HG03159 (cell line): Measurements from ENCODE around the gene KLK8.
"Not testable (repeated sequence)": the region's sequence is repeated elsewhere in the genome, so short reads cannot be mapped to it uniquely, and the experiment has no call there.

Source experiments
- ATAC-seq: cut with Tn5 transposase; IDR thresholded peaks from one replicate; pipeline ENCODE4 v1.9.1; 2021; ENCODE audit warnings: mild to moderate bottlenecking, moderate library complexity; ENCODE audit not compliant: unreplicated experiment

KLK8 gene

GRCh38 chr19:50984416-50984815, 17.0 kb downstream of the KLK8 start:
- not testable (repeated sequence) for ATAC-seq

DNA sequence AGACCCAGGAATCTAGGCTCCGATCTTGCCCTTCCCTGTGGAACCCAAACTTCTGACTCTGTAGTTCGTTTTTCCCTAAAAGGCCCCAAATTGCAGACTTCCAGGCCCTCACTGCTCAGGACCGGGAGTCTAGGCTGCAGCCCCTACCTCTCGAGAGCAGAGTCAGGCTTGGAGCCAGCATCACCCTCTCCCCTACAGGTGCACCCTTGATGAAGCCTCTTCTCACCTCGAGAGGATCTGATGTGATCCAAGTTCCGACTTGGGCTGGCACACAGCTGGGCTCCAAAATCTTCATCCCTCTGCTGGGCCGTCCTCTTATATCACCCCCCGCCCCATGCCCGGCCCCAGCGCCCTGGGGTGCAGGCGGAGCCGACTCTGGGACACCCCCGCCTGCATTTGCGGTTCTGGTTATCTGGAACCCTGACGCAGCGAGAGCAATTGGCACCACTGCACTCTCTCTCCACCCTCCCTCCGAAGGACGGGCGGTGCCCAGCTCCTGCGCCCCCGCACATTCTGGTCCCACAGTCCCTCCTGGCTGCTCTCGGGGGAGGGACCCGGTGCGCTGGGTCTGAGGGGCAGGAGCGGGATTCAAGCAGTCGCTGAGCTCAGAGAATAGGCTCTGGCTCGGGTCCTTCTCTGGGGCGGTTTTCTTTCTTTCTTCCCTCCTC, 17.6 kb downstream of the KLK8 start, which contains the start of gene KLK7:
Gene KLK7, minus strand, starts transcription at position 293 of the 668 bp plus-strand sequence. CDS start 1,518 bp downstream, outside the sequence.
- no peak for ATAC-seq

DNA sequence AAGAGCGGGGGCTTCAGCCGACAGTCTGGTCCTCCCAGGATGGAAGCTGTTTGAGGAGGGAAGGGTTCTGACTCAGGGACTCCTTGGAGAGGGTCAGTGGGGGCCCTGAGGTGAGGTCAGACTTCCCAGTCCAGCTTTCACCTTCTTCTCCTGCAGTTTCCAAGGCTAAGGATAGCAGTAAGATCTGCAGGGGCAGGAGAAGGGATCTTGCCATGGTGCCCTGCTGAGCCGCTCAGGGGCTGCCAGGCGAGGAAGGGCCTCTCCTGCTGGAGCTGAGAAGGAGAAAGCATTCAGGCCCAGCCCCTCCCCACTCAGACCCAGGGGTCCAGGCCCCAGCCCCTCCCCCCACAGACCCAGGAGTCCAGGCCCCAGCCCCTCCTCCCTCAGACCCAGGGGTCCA, 19.2 kb downstream of the KLK8 start:
- ATAC-seq = no peak

DNA sequence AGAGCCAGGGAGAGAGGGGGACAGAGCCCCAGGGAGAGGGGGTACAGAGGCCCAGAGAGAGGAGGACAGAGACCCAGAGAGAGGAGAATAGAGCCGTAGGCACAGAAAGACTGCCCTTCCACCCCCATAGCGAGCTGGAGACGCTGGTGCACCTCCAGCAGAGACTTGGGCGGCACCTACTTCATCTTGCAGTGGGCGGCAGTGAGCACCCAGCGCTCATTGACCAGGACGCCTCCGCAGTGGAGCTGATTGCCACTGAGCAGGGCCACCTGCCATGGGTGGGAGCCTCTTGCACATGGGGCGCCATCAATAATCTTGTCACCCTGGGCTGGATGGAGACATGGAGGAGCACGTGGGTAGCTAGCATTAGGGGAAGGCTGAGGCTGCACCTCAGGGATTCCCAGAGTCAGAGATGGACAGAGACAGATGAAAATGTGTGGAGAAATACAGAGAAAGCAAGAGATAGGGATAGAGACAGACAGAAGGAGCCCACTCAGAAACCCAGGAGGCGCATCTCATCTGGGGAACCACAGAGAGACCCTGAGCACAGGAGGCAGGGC, 19.7 kb downstream of the KLK8 start:
- no peak for ATAC-seq

GRCh38 chr19:50980208-50980607, 21.2 kb downstream of the KLK8 start:
- no peak for ATAC-seq

DNA sequence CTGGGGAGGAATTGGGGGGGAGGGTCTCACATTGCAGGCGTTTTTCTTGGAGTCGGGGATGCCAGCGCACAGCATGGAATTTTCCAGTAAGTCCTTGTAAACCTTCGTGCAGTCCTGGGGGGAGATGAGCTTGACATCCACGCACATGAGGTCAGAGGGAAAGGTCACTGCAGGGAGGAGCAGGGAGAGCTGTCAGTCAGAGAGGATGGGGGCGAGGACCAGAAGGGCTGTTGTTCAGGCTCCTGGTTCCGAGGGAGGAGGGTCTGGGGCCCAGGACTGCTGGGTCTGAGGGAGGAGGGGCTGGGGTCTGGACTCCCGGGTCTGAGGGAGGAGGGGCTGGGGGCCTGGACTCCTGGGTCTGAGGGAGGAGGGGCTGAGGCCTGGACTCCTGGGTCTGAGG, 21.6 kb downstream of the KLK8 start:
- ATAC-seq = no peak

GRCh38 chr19:50978772-50979390, 22.5 kb downstream of the KLK8 start:
- no peak for ATAC-seq

- no peak for ATAC-seq
Measured at GRCh38 chr19:50977626-50978025, 23.8 kb downstream of the KLK8 start.

- no peak for ATAC-seq
Measured at GRCh38 chr19:50975766-50976165, 25.6 kb downstream of the KLK8 start.

GRCh38 chr19:50974702-50975556, 26.5 kb downstream of the KLK8 start:
- ATAC-seq = no peak

DNA sequence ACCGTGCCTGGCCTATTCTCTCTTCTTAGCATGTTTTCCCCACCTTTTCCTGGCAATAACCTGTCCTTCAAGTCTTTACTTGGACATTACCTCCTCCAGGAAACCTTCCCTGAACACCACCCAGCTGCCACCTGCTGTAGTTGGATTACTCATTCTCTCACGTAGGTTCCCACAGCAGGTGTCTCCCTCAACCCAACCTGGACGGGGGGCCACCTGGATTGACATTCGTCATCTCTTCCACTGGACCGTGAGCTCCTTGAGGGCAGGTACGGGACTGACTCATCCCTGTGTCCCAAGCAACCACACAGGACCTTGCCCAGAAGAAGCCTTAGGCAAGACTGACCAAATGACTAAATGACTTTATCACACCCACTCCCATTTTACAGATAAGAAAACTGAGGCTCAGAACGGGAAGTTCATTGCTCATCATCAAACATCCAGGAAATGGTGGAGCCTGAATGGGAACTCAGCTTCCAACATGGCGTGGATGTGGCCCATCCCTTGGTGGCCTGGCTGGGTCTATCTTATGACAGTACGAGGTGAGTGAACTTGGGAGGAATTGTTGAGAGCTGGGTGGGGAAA, 28.5 kb downstream of the KLK8 start:
- no peak for ATAC-seq

DNA sequence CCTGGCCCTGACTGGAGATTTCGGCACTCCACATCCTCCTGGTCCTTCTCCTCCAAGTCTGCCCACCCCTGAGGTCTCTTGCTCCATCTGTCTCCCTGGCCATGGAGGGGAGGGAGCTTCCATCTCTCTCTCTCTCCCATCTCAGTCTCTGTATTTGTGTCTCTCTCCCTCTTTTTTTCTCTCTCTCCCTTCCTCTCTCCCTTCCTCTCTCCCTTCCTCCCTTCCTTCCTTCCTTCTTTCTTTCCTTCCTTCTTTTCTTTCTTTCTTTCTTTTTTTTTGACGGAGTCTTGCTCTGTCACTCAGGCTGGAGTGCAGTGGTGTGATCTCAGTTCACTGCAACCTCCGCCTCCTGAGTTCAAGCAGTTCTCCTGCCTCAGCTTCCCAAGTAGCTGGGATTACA, 31.6 kb downstream of the KLK8 start:
- ATAC-seq = not testable (repeated sequence)

GRCh38 chr19:50969413-50969760, 32.0 kb downstream of the KLK8 start, which contains the start of gene KLK6:
TSS of gene KLK6 (minus strand) at chr19:50969591. CDS start at chr19:50968104, 1,487 bp downstream.
- no peak for ATAC-seq

GRCh38 chr19:50968716-50969412, 32.5 kb downstream of the KLK8 start:
- ATAC-seq = no peak

- no peak for ATAC-seq
Measured at GRCh38 chr19:50967929-50968715, 33.3 kb downstream of the KLK8 start.

DNA sequence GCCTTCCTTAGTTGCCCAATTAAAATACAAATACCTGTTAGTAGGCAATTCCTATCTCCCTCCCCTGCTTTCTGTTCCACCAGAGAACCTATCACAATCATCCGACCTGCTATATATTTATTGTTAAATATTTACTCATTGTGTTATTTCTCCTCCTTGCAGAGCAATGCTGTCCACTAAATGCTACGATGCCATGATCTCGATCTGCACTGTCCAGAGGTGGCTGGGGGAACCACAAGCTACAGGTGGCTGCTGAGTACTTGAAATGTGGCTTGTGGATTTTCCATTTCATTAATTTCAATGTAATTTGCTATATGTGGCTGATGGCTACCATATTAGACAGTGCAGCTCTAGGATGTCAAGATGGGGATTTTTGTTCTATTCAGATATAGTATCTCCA, 37.1 kb downstream of the KLK8 start:
- no peak for ATAC-seq

- no peak for ATAC-seq
Measured at GRCh38 chr19:50963381-50963780, 38.0 kb downstream of the KLK8 start.

- no peak for ATAC-seq
Measured at GRCh38 chr19:50962245-50962644, 39.2 kb downstream of the KLK8 start.

DNA sequence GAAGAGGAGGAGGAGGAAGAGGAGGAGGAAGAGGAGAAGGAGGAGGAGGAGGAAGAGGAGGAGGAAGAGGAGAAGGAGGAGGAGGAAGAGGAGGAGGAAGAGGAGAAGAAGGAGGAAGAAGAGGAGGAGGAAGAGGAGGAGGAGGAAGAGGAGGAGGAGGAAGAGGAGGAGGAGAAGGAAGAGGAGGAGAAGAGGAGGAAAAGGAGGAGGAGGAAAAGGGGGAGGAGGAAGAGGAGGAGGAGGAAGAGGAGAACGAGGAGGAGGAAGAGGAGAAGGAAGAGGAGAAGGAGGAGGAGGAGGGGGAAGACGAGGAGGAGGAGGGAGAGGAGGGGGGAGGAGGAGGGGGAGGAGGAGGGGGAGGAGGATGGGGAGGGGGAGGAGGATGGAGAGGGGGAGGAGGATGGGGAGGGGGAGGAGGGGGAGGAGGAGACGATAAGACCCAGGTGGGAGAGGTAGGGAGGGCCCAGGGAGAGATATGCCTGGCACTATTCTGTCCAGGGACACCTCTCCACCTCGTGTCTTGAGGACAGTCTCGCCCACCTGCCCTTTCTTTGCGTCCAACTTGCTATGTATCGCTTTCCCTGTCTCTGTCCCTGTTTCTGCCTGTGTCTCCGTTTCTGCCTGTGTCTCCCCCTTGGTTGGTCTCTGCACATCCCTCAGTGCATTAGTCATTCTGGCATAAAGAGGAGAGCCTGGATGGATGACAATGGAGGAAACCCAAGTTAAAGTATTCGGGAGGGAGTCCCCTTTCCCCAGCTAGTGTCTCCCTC, 41.5 kb downstream of the KLK8 start:
- ATAC-seq = no peak
